ENCODE measurements around the gene RNASE2.

The RNASE2 gene

GRCh38 chr14:20989787-20990600 is 34.7 kb downstream of the RNASE2 start, which contains the start of gene METTL17:
TSS of gene METTL17 (plus strand) at chr14:20989980. CDS start at chr14:20990003, 23 bp downstream.
- TF ChIP-seq CTCF (IDR thresholded peaks at IDR 0.05; ENCODE audit: low read depth, low read length): peak; percentile 29
- peak; percentile 94 for DNase-seq (ENCODE audit: extremely low read depth, low read depth)

DNA sequence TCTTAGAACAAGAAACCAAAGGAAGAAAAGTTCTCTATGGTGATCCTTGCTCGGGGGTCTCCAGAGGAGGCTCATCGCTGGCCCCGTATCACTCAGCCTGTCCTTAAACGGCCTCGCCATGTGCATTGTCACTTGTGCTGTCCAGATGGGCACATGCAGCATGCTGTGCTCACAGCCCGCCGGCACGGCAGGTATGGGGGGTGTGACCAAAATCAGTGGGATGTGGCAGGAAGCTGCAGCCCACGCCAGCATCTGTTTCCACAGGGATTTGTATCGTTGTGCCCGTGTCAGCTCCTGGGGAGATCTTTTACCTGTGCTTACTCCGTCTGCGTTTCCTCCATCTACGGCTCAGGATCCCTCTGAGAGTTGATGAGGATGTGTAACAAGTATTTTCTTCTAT is 41.2 kb downstream of the RNASE2 start:
- DNase-seq (ENCODE audit: extremely low read depth, low read depth): no peak
- TF ChIP-seq CTCF (IDR thresholded peaks at IDR 0.05; ENCODE audit: low read depth, low read length): no peak

DNA sequence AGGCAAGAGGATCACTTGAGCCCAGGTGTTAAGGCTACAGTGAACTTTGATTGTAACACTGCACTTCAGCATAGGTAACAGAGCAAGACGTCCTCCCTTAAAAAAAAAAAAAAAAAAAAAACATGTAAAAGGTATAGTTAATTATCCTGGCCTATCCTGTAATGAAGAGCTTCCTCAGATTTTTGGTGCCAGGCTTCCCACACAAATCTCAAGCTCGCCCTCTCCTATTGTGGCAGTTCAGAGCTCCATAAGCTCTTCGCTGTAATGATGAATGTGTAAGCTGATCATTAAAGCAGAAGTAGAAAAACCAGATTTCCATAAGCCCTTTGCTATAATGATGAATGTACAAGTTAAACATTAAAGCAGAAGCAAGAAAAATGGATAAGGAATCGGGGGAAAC is 41.8 kb downstream of the RNASE2 start:
- no peak for DNase-seq (ENCODE audit: extremely low read depth, low read depth)
- no peak for TF ChIP-seq CTCF (IDR thresholded peaks at IDR 0.05; ENCODE audit: low read depth, low read length)

GRCh38 chr14:20997564-20997963 is 42.3 kb downstream of the RNASE2 start:
- no peak for DNase-seq (ENCODE audit: extremely low read depth, low read depth)
- no peak for TF ChIP-seq CTCF (IDR thresholded peaks at IDR 0.05; ENCODE audit: low read depth, low read length)

DNA sequence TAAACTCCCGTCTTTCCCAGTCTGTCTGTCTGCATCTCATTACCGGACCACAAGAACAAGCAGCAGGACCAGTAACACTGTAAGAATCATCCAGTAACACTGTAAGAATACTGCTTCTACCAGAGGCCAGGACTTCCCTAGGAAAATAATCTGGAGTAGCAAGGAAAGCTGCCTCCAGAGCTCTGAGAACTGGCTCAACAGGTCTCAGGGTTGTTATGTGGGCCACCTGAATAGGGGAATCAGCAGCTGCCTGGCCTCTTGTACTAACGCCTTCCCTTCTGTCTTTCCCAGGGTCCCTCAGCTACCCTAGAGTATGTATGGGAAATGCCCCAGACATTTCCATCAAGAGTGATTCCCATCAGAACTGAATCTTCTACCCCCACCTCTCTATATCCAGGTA is 42.9 kb downstream of the RNASE2 start:
- TF ChIP-seq CTCF (IDR thresholded peaks at IDR 0.05; ENCODE audit: low read depth, low read length): no peak
- no peak for DNase-seq (ENCODE audit: extremely low read depth, low read depth)

GRCh38 chr14:20998674-20999366 is 43.5 kb downstream of the RNASE2 start, which contains the start of gene SLC39A2:
TSS of gene SLC39A2 (plus strand) at chr14:20999293. CDS start at chr14:20999447, 154 bp downstream.
- DNase-seq (ENCODE audit: extremely low read depth, low read depth): peak; percentile 36
- TF ChIP-seq CTCF (IDR thresholded peaks at IDR 0.05; ENCODE audit: low read depth, low read length): no peak

- TF ChIP-seq CTCF (IDR thresholded peaks at IDR 0.05; ENCODE audit: low read depth, low read length): no peak
- no peak for DNase-seq (ENCODE audit: extremely low read depth, low read depth)
Observed at GRCh38 chr14:20999591-20999990, 44.3 kb downstream of the RNASE2 start.

All from AG09319 (cell line).